GM19099 (cell line): ENCODE data around the gene PRKCB.

Experiments
- POLR2A ChIP-seq: IDR thresholded peaks from 3 replicates; pipeline ENCODE4 v1.6.1; 2011; ENCODE audit warnings: low read depth; ENCODE audit not compliant: insufficient read length; ENCODE audit errors: extremely low read depth

PRKCB gene

DNA sequence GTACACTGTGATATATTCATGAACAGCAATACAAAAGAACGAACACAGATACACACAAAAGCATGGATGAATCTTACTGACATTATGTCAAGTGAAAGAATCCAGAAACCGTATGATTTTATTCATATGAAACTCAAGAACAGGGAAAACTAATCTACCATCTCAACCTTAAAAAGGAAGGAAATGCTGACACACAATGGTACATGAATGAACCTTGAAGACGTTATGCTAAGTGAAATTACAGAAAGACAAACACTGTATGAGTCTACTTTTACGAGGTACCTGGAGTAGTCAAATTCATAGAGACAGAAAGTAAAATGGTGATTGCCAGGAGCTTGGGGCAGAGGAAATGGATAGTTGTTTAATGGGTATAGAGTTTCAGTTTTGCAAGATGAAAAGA lies 8.7 kb upstream of the PRKCB start:
- TF ChIP-seq POLR2A: no peak

DNA sequence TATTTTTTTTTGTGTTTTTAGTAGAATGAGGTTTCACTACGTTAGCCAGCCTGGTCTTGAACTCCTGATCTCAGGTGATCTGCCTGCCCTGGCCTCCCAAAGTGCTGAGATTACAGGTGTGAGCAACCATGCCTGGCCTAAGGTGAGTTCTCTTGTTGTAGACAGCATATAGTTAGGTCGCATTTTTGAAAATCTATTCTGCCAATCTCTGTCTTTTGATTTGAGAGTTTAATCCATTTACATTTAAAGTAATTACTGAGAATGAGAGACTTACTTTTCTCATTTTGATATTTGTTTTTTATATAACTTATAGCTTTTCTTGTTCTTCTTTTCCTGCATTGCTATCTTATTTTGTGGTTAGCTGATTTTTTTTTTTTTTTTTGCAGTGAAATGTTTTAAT lies 6.3 kb upstream of the PRKCB start:
- TF ChIP-seq POLR2A: no peak

DNA sequence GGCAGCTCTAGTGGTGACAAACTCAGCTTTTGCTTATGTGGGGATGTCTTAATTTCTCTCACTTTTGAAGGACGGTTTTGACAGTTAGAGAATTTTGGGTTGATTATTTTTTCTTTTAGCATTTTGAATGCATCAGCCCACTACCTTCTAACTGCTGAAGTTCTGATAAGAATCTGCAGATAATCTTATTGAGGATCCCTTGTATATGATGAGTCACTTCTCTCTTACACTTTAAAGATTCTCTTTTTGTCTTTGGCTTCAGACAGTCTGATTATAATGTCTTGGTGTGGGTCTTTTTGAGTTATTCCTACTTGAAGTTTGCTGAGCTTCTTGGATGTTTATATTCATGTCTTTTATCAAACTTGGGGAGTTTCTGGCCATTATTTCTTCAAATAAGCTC lies 5.5 kb upstream of the PRKCB start:
- TF ChIP-seq POLR2A: no peak

DNA sequence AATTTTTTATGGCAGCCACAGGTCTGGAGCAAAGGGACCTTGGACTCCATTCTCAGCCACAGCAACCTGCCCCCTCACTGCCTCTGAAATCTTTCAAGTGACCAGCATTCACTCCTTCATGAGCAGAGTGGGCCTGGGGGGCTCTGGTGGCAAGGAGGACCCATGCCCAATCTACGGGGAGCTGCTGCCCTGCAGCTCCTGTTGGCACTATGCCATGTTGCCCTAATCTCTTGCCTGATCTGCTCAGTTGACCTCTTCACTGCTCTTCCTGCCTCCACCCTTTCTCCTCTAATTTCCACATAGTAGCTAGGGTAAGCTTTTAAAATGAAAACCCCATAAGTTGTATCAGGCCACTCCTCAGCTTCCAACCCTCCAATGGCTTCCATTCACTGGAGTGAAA lies 2.9 kb upstream of the PRKCB start:
- no peak for TF ChIP-seq POLR2A

DNA sequence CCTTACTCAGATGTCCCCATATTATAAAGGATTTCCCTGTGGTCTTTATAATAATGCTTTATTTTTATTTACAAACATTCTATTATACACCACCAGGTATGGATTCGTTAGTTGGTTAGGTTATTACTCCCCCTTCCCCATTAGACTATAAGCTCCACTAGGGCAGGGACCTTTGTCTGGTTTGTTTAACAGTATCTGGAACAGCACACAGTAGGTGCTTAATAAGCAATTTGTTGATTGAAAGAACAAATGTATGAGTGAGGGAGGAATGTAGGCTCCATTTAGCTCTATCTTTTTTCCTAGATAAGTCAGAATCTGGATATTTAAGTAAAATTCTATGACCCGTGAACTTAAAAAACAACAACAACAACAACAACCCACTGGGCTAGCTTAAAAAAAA lies 2.3 kb upstream of the PRKCB start:
- no peak for TF ChIP-seq POLR2A

DNA sequence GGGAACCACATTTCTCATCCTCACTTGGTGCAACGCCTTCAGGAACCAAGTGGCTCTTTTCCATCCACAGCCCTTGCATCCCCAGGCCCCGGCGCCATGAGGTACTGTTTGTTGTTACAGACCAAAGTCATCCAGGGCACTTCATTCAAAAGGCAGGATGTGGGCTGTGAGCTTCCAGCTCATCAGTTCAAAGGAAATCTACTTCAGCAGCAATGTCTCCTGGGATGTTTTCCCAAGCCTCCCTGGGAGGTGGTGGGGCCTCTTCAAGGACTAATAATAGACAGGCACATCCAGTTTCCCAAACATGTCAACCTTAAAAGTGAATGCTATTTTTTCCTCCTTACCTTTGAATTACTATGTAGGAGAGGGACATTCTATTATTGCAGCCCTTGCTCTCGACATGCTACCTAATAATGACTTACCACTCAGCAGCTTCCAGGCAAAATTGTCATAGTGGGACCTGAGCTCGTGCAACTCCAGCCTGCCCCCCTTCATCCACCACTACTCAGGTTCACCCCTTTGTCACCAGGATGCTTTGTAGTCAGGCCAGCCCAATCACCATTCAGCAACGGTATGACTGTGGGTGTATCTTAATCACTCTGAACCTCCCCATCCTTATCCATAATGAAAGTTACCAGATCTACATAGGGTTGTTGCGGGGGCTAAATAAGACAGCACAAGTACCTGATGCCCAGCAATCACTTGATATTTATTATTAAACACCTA lies 1.7 kb upstream of the PRKCB start:
- no peak for TF ChIP-seq POLR2A

DNA sequence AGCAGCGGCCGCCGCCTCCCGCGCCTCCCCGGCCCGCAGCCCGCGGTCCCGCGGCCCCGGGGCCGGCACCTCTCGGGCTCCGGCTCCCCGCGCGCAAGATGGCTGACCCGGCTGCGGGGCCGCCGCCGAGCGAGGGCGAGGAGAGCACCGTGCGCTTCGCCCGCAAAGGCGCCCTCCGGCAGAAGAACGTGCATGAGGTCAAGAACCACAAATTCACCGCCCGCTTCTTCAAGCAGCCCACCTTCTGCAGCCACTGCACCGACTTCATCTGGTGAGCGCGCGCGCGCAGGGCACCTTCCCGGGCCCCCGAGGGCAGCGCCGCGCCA lies 258 bp downstream of the PRKCB start:
- TF ChIP-seq POLR2A: no peak

DNA sequence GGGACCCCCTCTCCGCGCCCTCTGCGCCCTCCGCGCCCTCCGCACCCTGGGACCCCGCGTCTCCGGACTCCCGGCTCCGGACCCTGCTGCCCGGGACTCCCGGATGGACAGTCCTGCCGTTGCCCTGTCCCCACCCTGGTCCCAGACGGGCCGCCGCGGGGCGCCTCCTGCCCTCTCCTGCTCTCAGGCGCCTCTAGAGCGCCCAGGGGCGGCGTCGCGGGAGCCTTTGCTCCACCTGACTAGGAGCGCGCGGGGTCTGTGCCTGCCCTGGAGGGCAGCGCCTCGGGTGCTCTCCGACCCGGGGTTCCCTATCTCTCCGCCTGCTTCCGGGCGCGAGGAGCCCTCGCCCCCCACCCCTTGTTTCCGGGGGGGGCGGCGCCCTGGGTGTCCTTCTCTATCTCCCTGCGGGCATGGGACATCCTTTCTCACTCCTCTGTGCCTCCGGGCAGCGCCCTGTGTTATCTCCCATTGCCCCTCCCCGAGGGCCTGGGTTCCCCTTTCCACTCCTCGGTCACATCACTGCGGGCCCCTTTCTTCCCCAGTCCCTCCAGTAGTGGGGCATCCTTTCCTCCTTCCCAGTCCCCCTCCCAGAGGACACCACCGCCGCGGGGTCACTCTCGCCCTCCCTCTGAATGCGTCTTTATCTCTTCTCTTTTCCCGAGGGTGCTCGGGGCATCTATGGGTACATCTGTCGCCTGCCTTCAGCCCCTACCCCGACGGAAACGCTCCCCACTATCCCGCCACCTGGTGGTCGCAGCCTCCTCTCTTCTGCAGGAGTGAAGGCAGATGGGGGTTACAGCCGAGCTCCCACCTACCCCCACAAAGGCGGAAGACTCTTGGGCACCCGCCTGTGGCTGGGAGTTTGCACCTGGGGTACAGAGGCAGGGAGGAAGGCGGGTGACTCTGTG lies 875 bp downstream of the PRKCB start:
- TF ChIP-seq POLR2A: peak; percentile 49

DNA sequence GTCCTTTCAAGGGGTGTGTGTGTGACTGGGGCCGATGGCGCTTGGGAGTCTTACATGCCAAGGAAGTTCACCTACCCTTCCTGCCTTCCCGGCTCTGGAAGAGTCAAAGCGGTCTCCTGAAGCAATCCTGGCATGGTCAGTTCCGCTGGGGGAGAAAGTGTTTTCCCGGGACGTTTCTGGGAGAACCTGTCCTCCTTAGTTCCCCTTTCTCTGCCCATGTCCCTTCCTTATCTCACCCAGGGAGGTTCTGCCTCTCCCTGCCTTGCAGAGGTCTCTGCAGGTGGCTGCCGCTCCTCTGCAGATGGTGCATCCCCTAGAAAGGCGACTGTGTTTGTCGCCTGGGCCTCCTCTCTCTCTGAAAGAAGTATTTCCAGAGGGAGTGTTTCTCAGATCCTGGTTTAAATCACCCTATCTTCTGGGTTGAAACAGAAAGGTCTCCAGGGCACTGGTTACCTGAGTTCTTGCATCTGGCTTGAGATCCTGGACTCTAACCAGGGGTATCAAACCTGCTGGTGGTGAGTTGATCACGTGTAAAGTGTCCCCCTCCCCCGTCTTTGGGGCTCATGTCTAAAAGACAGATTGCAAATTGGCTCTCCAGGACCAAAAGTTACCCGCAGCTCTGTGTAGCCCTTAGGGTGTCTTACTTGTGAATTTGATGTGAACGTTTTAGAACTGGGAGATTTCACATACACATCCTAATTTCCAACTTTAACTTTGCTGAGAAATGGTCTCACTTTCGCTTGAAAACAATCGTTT lies 1.9 kb downstream of the PRKCB start:
- TF ChIP-seq POLR2A: no peak

DNA sequence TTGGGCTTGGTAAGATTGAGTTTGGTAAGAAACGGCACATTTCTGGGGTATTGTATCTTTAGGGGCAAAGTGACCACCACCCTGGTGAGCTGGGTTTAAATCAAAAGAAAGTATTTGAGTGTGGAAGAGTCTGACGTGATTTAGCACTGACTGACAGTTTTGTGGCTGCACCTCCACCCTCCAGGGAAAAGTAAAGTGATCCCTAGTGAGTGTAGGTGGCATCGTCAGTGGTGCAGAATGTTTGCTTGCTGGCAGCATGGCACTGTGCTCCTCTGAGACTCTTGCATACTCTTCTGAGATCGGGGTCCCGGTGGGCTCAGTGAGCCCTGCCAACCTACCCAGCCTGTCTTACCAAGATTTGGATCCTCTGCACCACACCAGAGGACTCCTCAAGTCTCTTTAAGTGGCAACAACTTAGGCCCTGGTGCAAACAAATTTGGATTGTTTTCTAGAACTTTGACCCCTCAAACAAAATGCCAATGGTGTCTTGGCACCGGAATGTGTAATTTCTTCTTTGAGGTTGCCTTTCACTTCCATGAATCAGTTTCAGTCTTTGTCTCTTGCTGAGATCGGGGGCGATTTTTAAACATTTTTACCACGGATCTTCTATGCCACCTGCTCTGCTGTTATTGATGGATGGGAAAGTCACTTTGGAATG lies 2.8 kb downstream of the PRKCB start:
- TF ChIP-seq POLR2A: no peak

DNA sequence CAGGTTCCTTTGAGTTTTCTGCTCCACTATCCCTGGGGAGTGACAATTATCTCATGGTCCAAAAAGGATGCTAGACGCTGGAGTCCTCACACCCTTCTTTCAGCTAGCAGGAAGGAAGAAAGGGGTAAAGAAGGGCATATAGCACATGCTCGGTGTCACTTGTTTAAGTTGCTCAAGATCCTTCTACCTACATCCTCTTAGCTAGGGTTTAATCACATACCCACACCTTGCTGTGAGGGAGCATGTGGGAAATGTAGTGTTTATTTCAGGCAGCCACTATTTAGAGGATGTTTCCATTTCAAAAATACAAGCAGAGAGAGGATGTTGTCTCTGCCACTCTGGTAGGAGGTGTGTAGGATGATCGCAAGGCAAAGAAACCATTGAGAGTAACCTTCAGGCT lies 4.5 kb downstream of the PRKCB start:
- TF ChIP-seq POLR2A: no peak

DNA sequence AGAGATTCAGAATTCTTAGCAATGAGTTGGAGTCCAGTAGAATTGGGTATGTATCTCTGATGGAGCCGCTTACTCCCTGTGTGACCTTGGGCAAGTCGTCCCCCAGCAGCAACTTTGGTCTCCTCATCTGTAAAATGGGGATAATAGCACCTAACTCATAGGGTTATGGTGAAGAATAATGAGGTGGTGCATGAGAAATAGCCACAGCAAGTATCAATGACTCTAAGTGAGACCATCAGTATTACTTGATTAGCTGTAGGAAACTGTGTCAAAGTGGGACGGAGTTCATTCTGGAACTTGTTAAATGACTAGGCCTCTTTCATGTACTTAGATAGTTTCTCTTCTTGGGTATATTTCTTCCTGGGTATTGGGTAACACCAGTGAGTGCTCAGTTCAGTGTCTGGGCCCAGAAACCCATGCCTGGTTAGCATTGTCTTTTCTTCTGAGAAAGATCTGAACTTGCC lies 6.4 kb downstream of the PRKCB start:
- TF ChIP-seq POLR2A: no peak

DNA sequence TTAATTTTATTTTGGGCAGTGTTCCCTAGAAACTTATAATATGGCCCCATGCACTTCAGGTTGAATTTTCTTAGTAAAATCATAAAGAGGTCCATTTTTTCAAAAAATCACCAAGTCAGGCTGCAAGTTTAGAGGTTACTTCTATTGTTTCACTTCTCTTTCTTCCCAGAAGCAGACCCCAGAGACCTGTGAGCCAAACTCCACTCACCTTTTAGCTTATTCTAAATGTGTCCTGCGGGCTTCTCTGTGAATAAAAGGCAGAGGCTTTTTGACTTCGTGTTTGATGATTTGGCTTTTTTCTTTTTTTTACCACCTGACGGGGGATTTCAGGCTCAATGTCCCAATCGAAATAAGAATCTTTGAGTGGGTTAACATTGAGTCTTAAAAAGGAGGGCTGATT lies 7.4 kb downstream of the PRKCB start:
- no peak for TF ChIP-seq POLR2A

DNA sequence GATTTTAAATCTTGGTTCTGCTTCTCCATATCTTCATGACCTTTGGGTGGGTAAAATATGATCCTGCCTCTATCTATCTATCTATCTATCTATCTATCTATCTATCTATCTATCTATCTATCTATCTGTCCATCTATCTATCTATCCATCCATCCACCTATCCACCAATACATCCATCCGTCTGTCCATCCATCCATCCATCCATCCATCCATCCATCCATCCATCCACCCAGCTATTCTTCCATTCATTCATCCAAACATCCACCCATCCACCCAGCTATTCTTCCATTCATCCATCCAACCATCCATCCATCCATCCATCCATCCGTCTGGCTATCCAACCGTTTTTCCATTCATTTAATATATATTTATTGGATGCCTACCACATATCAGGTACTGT lies 11.5 kb downstream of the PRKCB start:
- no peak for TF ChIP-seq POLR2A

DNA sequence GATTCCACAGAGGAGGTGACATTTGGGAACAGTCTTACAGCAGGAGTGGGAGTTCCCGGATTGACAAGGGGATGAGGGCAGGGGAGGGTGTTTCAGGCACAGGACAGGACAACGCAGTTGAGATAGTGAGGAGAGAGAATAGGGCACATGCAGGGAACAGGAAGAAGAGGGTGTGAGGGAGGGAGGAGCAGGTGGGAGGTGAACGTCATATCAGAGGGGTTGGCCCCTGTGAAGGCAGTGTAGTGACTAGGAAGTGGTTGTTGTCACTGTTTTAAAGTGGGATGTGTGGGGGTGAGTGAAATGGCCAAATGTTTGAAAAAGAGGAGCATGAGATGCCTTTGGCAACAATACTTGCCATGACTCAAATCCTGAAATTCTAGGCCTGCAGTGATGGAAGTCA lies 12.2 kb downstream of the PRKCB start:
- TF ChIP-seq POLR2A: no peak
